COLO668 (cell line): Measurements from ENCODE around the gene ARHGAP28.
A peak's percentile ranks its signal among the peaks of the same experiment; 100 is the strongest.

Experiments used
- DNase-seq: peaks from one replicate; lab custom pipeline; 2025; ENCODE audit not compliant: unreplicated experiment; lab: John Stamatoyannopoulos, UW

ARHGAP28 gene

GRCh38 chr18:6732952-6733351 lies 3.4 kb downstream of the ARHGAP28 start:
- no peak for DNase-seq

- no peak for DNase-seq
These were observed 4.2 kb downstream of the ARHGAP28 start for GRCh38 chr18:6733758-6734157.

GRCh38 chr18:6734726-6735430 lies 5.4 kb downstream of the ARHGAP28 start:
- DNase-seq = no peak

GRCh38 chr18:6737833-6738232 lies 8.3 kb downstream of the ARHGAP28 start:
- no peak for DNase-seq

GRCh38 chr18:6738622-6739021 lies 9.1 kb downstream of the ARHGAP28 start:
- DNase-seq = no peak

- no peak for DNase-seq
These were observed 11.7 kb downstream of the ARHGAP28 start for GRCh38 chr18:6741232-6741663.

GRCh38 chr18:6741786-6742185 lies 12.3 kb downstream of the ARHGAP28 start:
- no peak for DNase-seq

- DNase-seq = no peak
These were observed 14.5 kb downstream of the ARHGAP28 start for GRCh38 chr18:6743999-6744398.

- DNase-seq = no peak
These were observed 15.4 kb downstream of the ARHGAP28 start for GRCh38 chr18:6744816-6745455.

- no peak for DNase-seq
These were observed 16.1 kb downstream of the ARHGAP28 start for GRCh38 chr18:6745504-6746031.

- DNase-seq = no peak
These were observed 17.0 kb downstream of the ARHGAP28 start for GRCh38 chr18:6746386-6746960.

GRCh38 chr18:6747646-6748045 lies 18.1 kb downstream of the ARHGAP28 start:
- DNase-seq = peak; percentile 39

GRCh38 chr18:6748241-6748640 lies 18.7 kb downstream of the ARHGAP28 start:
- no peak for DNase-seq

GRCh38 chr18:6750411-6750810 lies 20.9 kb downstream of the ARHGAP28 start:
- no peak for DNase-seq

GRCh38 chr18:6751222-6751621 lies 21.7 kb downstream of the ARHGAP28 start:
- no peak for DNase-seq

- no peak for DNase-seq
These were observed 22.8 kb downstream of the ARHGAP28 start for GRCh38 chr18:6752202-6752860.

- DNase-seq = no peak
These were observed 25.6 kb downstream of the ARHGAP28 start for GRCh38 chr18:6755107-6755506.

- DNase-seq = no peak
These were observed 28.4 kb downstream of the ARHGAP28 start for GRCh38 chr18:6757931-6758330.

GRCh38 chr18:6759579-6759978 lies 30.1 kb downstream of the ARHGAP28 start:
- no peak for DNase-seq

GRCh38 chr18:6763524-6763923 lies 34.0 kb downstream of the ARHGAP28 start:
- no peak for DNase-seq

- no peak for DNase-seq
These were observed 34.9 kb downstream of the ARHGAP28 start for GRCh38 chr18:6764382-6764781.

GRCh38 chr18:6773777-6774176 lies 44.3 kb downstream of the ARHGAP28 start:
- DNase-seq = no peak
